H9 (cell line): ENCODE measurements around the gene MAST4. TPM values are rescaled to one million over a fixed set of nuclear protein-coding genes. Genes with fewer than 3 reads are reported as not detected.

Experiments used
- DNase-seq: peaks from one replicate; pipeline ENCODE4 v3.0.0-alpha.2; 2017
- H2AFZ ChIP-seq: one replicate; pipeline ENCODE4 v1.6.1; 2013; ENCODE audit warnings: mild to moderate bottlenecking, low read length, control low read depth, moderate library complexity
- H2AK5ac ChIP-seq: 2 replicates; pipeline ENCODE4 v1.6.1; 2013; ENCODE audit warnings: low read length, control low read depth, mixed read lengths; ENCODE audit not compliant: insufficient read length
- H2BK120ac ChIP-seq: one replicate; pipeline ENCODE4 v1.6.1; 2013; ENCODE audit warnings: low read depth, mild to moderate bottlenecking, low read length, control low read depth, inconsistent platforms; ENCODE audit not compliant: poor library complexity, severe bottlenecking
- H2BK12ac ChIP-seq: 2 replicates; pipeline ENCODE4 v1.6.1; 2013; ENCODE audit warnings: low read length, control low read depth, mixed read lengths, low read depth; ENCODE audit not compliant: insufficient read length
- H2BK15ac ChIP-seq: 2 replicates; pipeline ENCODE4 v1.6.1; 2013; ENCODE audit warnings: low read depth, low read length, control low read depth
- H2BK20ac ChIP-seq: one replicate; pipeline ENCODE4 v1.6.1; 2013; ENCODE audit warnings: low read depth, mild to moderate bottlenecking, low read length, control low read depth, inconsistent platforms; ENCODE audit not compliant: poor library complexity, severe bottlenecking
- H2BK5ac ChIP-seq: 2 replicates; pipeline ENCODE4 v1.6.1; 2013; ENCODE audit warnings: low read length, control low read depth, mixed read lengths; ENCODE audit not compliant: insufficient read length
- H3K14ac ChIP-seq: 2 replicates; pipeline ENCODE4 v1.6.1; 2013; ENCODE audit warnings: low read length, control low read depth; ENCODE audit not compliant: insufficient read depth
- H3K18ac ChIP-seq: 2 replicates; pipeline ENCODE4 v1.6.1; 2013; ENCODE audit warnings: low read depth, mild to moderate bottlenecking, mixed read lengths, low read length, control low read depth; ENCODE audit not compliant: insufficient read length
- H3K23ac ChIP-seq: 2 replicates; pipeline ENCODE4 v1.6.1; 2013; ENCODE audit warnings: low read length, control low read depth, mixed read lengths, low read depth; ENCODE audit not compliant: insufficient read length
- H3K23me2 ChIP-seq: 2 replicates; pipeline ENCODE4 v1.6.1; 2013; ENCODE audit warnings: low read depth, mild to moderate bottlenecking, mixed read lengths, low read length, control low read depth; ENCODE audit not compliant: insufficient read length, poor library complexity, severe bottlenecking
- H3K27ac ChIP-seq: 2 replicates; pipeline ENCODE4 v1.5.1; 2013; ENCODE audit warnings: low read length, control low read depth, mixed read lengths, low read depth; ENCODE audit not compliant: insufficient read length
- H3K27me3 ChIP-seq: 2 replicates; pipeline ENCODE4 v1.6.1; 2013; ENCODE audit warnings: low read length, control low read depth, inconsistent platforms; ENCODE audit not compliant: insufficient read depth
- H3K4ac ChIP-seq: 2 replicates; pipeline ENCODE4 v1.6.1; 2013; ENCODE audit warnings: low read depth, mild to moderate bottlenecking, control low read depth, inconsistent platforms, low read length, moderate library complexity
- H3K4me1 ChIP-seq: 2 replicates; pipeline ENCODE4 v1.6.1; 2013; ENCODE audit warnings: low read length, control low read depth, inconsistent platforms; ENCODE audit not compliant: insufficient read depth
- H3K4me2 ChIP-seq: 2 replicates; pipeline ENCODE4 v1.6.1; 2013; ENCODE audit warnings: low read length, control low read depth, mixed read lengths; ENCODE audit not compliant: insufficient read length, insufficient read depth
- H3K56ac ChIP-seq: 2 replicates; pipeline ENCODE4 v1.6.1; 2013; ENCODE audit warnings: low read depth, mild to moderate bottlenecking, mixed read lengths, low read length, control low read depth; ENCODE audit not compliant: insufficient read length
- H3K79me1 ChIP-seq: 2 replicates; pipeline ENCODE4 v1.6.1; 2013; ENCODE audit warnings: low read depth, mild to moderate bottlenecking, moderate library complexity, low read length, control low read depth, inconsistent platforms; ENCODE audit not compliant: insufficient read depth, poor library complexity, severe bottlenecking
- H3K79me2 ChIP-seq: 2 replicates; pipeline ENCODE4 v1.6.1; 2013; ENCODE audit warnings: low read length, control low read depth, inconsistent platforms; ENCODE audit not compliant: insufficient read depth
- H3K9ac ChIP-seq: 2 replicates; pipeline ENCODE4 v1.6.1; 2013; ENCODE audit warnings: low read length, control low read depth, mixed read lengths; ENCODE audit not compliant: insufficient read length; ENCODE audit errors: extremely low read depth
- H3K9me3 ChIP-seq: one replicate; pipeline ENCODE4 v1.6.1; 2013; ENCODE audit warnings: low read depth, low read length, inconsistent platforms; ENCODE audit not compliant: control insufficient read depth
- H3T11ph ChIP-seq: one replicate; pipeline ENCODE4 v1.6.1; 2013; ENCODE audit warnings: mild to moderate bottlenecking, low read length, control low read depth, inconsistent platforms
- H4K20me1 ChIP-seq: one replicate; pipeline ENCODE4 v1.6.1; 2013; ENCODE audit not compliant: control insufficient read depth, insufficient read length, insufficient read depth
- H4K5ac ChIP-seq: 2 replicates; pipeline ENCODE4 v1.6.1; 2013; ENCODE audit warnings: low read depth, mild to moderate bottlenecking, mixed read lengths, low read length, control low read depth; ENCODE audit not compliant: insufficient read length
- H4K8ac ChIP-seq: replicated peaks from 2 replicates; pipeline ENCODE4 v1.6.1; 2013; ENCODE audit warnings: low read length, control low read depth, mixed read lengths, low read depth; ENCODE audit not compliant: insufficient read length
- H4K91ac ChIP-seq: 2 replicates; pipeline ENCODE4 v1.6.1; 2013; ENCODE audit warnings: low read depth, mild to moderate bottlenecking, moderate library complexity, mixed read lengths, low read length, control low read depth; ENCODE audit not compliant: insufficient read length
- H3K27ac Mint-ChIP-seq, 3 experiments: 2 replicates in 2 of 3; 3 replicates in 1 of 3; pipeline ENCODE4 v1.8.0; 2020 to 2021; ENCODE audit warnings: mixed read lengths in 3 of 3, mild to moderate bottlenecking in 1 of 3, moderate library complexity in 1 of 3
- H3K27me3 Mint-ChIP-seq: 2 replicates; pipeline ENCODE4 v1.8.0; 2021; ENCODE audit warnings: low read depth, mild to moderate bottlenecking, moderate library complexity, mixed read lengths
- H3K36me3 Mint-ChIP-seq, 3 experiments: 2 replicates in 2 of 3; 3 replicates in 1 of 3; pipeline ENCODE4 v1.8.0; 2020 to 2021; ENCODE audit warnings: low read depth in 3 of 3, mixed read lengths in 3 of 3; ENCODE audit not compliant: insufficient read depth in 1 of 3
- H3K4me1 Mint-ChIP-seq, 2 experiments: 2 replicates each; pipeline ENCODE4 v1.8.0; 2020; ENCODE audit warnings: mixed read lengths in 2 of 2
- H3K4me3 Mint-ChIP-seq, 2 experiments: 2 replicates in 1 of 2; 3 replicates in 1 of 2; pipeline ENCODE4 v1.8.0; 2020 to 2021; ENCODE audit warnings: mild to moderate bottlenecking in 2 of 2, mixed read lengths in 2 of 2, moderate library complexity in 1 of 2
- H3K9me3 Mint-ChIP-seq, 2 experiments: 2 replicates in 1 of 2; 3 replicates in 1 of 2; pipeline ENCODE4 v1.8.0; 2020; ENCODE audit warnings: mild to moderate bottlenecking in 2 of 2, mixed read lengths in 2 of 2, moderate library complexity in 1 of 2
- CTCF ChIP-seq: fragments of 200-600 bp; sonication (generic); conservative IDR thresholded peaks from 3 replicates; pipeline ENCODE4 v1.8.0; 2021; ENCODE audit warnings: antibody characterized with exemption, mild to moderate bottlenecking
- WGBS: extraction: QIAGEN DNeasy Blood & Tissue Kit; methylation state at CpG from one replicate; pipeline ENCODE4 v1.1.7; 2013; ENCODE audit warnings: missing lambda C conversion rate, low lambda C conversion rate, mixed read lengths; ENCODE audit not compliant: insufficient read length; ENCODE audit errors: extremely low coverage; 5-methylcytosine and 5-hydroxymethylcytosine counted together
- total RNA-seq: library from RNA; stranded (reverse); gene quantifications from 2 replicates; pipeline ENCODE4 v1.2.1, GENCODE V29; 2021

Gene MAST4
- total RNA-seq, 1 experiment from 2014 or later: 3.7 TPM

GRCh38 chr5:66617991-66618768, 22.0 kb downstream of the MAST4 start:
- no peaks in the 10 kb centered on the region for H3K79me2 ChIP-seq
- no peak overlapping the region for H4K5ac ChIP-seq
- H3K56ac ChIP-seq: no peak overlapping the region
- Mint-ChIP-seq H3K9me3 (no peaks in the 10 kb centered on the region), H3K27ac (no peak overlapping the region), H3K4me3 (no peak overlapping the region), H3K4me1 (peaks cover 5 to 13% of the 10 kb centered on the region in 2 experiments), H3K36me3 (no peaks in the 10 kb centered on the region), H3K27me3 (no peaks in the 10 kb centered on the region)
- no peaks in the 10 kb centered on the region for H3K23me2 ChIP-seq
- no CpG with 5 or more reads among the region's 13 CpGs for WGBS
- no peak overlapping the region for H3K18ac ChIP-seq
- H3K9me3 ChIP-seq: no peaks in the 10 kb centered on the region
- no peak overlapping the region for H2BK120ac ChIP-seq
- no peak overlapping the region for H2BK20ac ChIP-seq
- no peaks in the 10 kb centered on the region; the same call in 1 of the 2 replicates for H3K4me1 ChIP-seq
- no peak for TF ChIP-seq CTCF
- no peaks in the 10 kb centered on the region for H4K20me1 ChIP-seq
- no peaks in the 10 kb centered on the region for H3K27me3 ChIP-seq
- H3T11ph ChIP-seq: no peak overlapping the region
- H2AK5ac ChIP-seq: no peak overlapping the region
- no peak overlapping the region for H2BK12ac ChIP-seq
- no peaks in the 10 kb centered on the region for H3K79me1 ChIP-seq
- H3K4me2 ChIP-seq: no peak overlapping the region
- H4K8ac ChIP-seq: no peak overlapping the region
- H3K4ac ChIP-seq: no peak overlapping the region
- DNase-seq: no peak
- no peak overlapping the region for H4K91ac ChIP-seq
- no peak overlapping the region for H3K27ac ChIP-seq
- no peak overlapping the region for H2AFZ ChIP-seq
- no peak overlapping the region for H3K9ac ChIP-seq
- H2BK5ac ChIP-seq: no peak overlapping the region
- no peak overlapping the region for H3K23ac ChIP-seq
- no peak overlapping the region for H3K14ac ChIP-seq
- no peak overlapping the region for H2BK15ac ChIP-seq
